Measurements from ENCODE around the gene MTHFD1.
A peak's percentile ranks its signal among the peaks of the same experiment; 100 is the strongest.

The MTHFD1 gene

GRCh38 chr14:64501411-64502171 is 113.4 kb downstream of the MTHFD1 start:
- peak; percentile 29 for DNase-seq

- DNase-seq = peak; percentile 19
Observed at GRCh38 chr14:64502456-64502855, 114.3 kb downstream of the MTHFD1 start.

- DNase-seq = no peak
Observed at GRCh38 chr14:64502887-64503433, 114.8 kb downstream of the MTHFD1 start.

GRCh38 chr14:64503434-64504309 is 115.5 kb downstream of the MTHFD1 start, which contains the start of gene ZBTB25:
Gene ZBTB25, minus strand, starts transcription at chr14:64503838. Its CDS starts 13,305 bp downstream, at chr14:64490533.
- DNase-seq = peak; percentile 96

GRCh38 chr14:64504310-64504896 is 116.2 kb downstream of the MTHFD1 start, which contains the start of gene ZBTB1:
Gene ZBTB1, plus strand, starts transcription at chr14:64504770. Its CDS starts 16,735 bp downstream, at chr14:64521505.
- peak; percentile 93 for DNase-seq

- DNase-seq = peak; percentile 95
Observed at GRCh38 chr14:64504897-64505794, 117.0 kb downstream of the MTHFD1 start.

- DNase-seq = no peak
Observed at GRCh38 chr14:64506721-64507120, 118.6 kb downstream of the MTHFD1 start.

- DNase-seq = no peak
Observed at GRCh38 chr14:64507376-64508156, 119.4 kb downstream of the MTHFD1 start.

- no peak for DNase-seq
Observed at GRCh38 chr14:64508215-64508776, 120.1 kb downstream of the MTHFD1 start.

GRCh38 chr14:64509036-64509435 is 120.9 kb downstream of the MTHFD1 start:
- no peak for DNase-seq

Measured in femur (tissue), 1 donor.